ENCODE data around the gene OR7G1. TPM values are rescaled to one million over a fixed set of nuclear protein-coding genes. Genes with fewer than 3 reads are reported as not detected.

OR7G1 gene
- total RNA-seq, 1 experiment from 2014 or later: not detected

DNA sequence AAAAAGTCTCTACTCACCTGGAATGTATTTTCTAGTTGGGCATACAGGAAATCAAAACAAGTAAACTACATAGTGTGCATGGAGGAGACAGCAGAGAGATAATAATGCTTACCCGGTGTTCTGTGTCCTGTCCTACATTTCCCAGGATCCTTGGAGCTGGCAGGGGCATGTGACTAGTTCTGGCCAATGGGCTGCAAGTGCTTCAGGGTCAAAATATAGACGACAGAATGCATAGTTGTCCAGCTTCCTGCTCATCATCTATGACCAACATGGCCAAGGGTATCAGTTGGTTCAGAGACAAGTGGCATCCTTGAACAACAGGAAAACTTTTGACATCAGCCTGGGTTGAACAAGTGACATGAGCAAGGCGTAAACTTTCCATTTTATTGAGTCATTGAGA, 33.1 kb upstream of the OR7G1 start:
- intact Hi-C loops (cut with micrococcal nuclease; ENCODE audit: unreplicated experiment): no loop called here
- TF ChIP-seq, protein P1, sequence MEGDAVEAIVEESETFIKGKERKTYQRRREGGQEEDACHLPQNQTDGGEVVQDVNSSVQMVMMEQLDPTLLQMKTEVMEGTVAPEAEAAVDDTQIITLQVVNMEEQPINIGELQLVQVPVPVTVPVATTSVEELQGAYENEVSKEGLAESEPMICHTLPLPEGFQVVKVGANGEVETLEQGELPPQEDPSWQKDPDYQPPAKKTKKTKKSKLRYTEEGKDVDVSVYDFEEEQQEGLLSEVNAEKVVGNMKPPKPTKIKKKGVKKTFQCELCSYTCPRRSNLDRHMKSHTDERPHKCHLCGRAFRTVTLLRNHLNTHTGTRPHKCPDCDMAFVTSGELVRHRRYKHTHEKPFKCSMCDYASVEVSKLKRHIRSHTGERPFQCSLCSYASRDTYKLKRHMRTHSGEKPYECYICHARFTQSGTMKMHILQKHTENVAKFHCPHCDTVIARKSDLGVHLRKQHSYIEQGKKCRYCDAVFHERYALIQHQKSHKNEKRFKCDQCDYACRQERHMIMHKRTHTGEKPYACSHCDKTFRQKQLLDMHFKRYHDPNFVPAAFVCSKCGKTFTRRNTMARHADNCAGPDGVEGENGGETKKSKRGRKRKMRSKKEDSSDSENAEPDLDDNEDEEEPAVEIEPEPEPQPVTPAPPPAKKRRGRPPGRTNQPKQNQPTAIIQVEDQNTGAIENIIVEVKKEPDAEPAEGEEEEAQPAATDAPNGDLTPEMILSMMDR (IDR thresholded peaks at IDR 0.05; ENCODE audit: insufficient read depth in 1 of 2, low read depth in 1 of 2, low read length in 1 of 2, severe bottlenecking in 1 of 2, unreplicated experiment in 1 of 2): no peak
- H3K4me1 Mint-ChIP-seq (ENCODE audit: low read depth, unreplicated experiment): no peaks in the 10 kb centered on the region
- H3K4me1 ChIP-seq: no peaks in the 10 kb centered on the region
- peaks cover 75% of the 10 kb centered on the region for H3K36me3 Mint-ChIP-seq (ENCODE audit: insufficient read depth, unreplicated experiment)
- BruUV-seq (replicated peaks): no TSS peak
- H3K9me3 ChIP-seq: peaks cover 53% of the 10 kb centered on the region
- H3K27ac Mint-ChIP-seq (ENCODE audit: unreplicated experiment): no peak overlapping the region
- ChIA-PET POLR2A (no interaction called here), CTCF (no interaction called here)
- no peak overlapping the region for H3K4me3 Mint-ChIP-seq (ENCODE audit: unreplicated experiment)
- H3K4me3 ChIP-seq (ENCODE audit: low read depth, low read length): no peak overlapping the region
- H3K9me3 Mint-ChIP-seq (ENCODE audit: unreplicated experiment): peaks cover 59% of the 10 kb centered on the region
- no peaks in the 10 kb centered on the region for H3K27me3 Mint-ChIP-seq (ENCODE audit: insufficient read depth, unreplicated experiment)
- peaks cover 1% of the 10 kb centered on the region for H3K36me3 ChIP-seq (ENCODE audit: control insufficient read depth, insufficient read depth, low read length)
- DNase-seq: no peak
- no peaks in the 10 kb centered on the region for H3K27me3 ChIP-seq (replicated peaks; ENCODE audit: control insufficient read depth, insufficient read depth, low read length)

DNA sequence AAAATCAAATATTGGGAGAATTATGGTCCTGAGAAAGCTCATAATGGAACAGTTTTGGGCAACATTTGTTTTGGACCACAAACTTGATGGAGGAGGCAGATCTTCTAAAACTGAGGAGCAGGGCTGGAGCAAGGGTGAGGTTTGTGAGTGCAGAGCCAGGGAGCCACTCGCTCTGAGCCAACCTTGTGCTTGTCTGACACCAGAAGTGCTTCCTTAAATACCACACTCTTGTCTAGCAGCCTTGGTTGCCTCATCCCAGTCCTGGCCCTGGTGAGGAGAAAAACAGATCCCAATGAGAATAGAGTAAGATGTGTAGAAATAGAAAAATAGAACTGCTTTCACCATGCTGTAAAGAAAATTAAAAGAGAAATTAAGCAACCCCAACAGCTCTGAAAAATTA, 31.3 kb upstream of the OR7G1 start:
- Mint-ChIP-seq H3K27ac (ENCODE audit: unreplicated experiment) (no peak overlapping the region), H3K4me1 (ENCODE audit: low read depth, unreplicated experiment) (no peaks in the 10 kb centered on the region), H3K4me3 (ENCODE audit: unreplicated experiment) (no peak overlapping the region), H3K27me3 (ENCODE audit: insufficient read depth, unreplicated experiment) (no peaks in the 10 kb centered on the region), H3K9me3 (ENCODE audit: unreplicated experiment) (peaks cover 54% of the 10 kb centered on the region), H3K36me3 (ENCODE audit: insufficient read depth, unreplicated experiment) (peaks cover 78% of the 10 kb centered on the region)
- POLR2A ChIA-PET: no interaction called here
- CTCF ChIA-PET: no interaction called here
- no peaks in the 10 kb centered on the region for H3K27me3 ChIP-seq (replicated peaks; ENCODE audit: control insufficient read depth, insufficient read depth, low read length)
- no peaks in the 10 kb centered on the region for H3K4me1 ChIP-seq
- no peak for DNase-seq
- peaks cover 1% of the 10 kb centered on the region for H3K36me3 ChIP-seq (ENCODE audit: control insufficient read depth, insufficient read depth, low read length)
- intact Hi-C loops (cut with micrococcal nuclease; ENCODE audit: unreplicated experiment): no loop called here
- H3K4me3 ChIP-seq (ENCODE audit: low read depth, low read length): no peak overlapping the region
- BruUV-seq (replicated peaks): no TSS peak
- peaks cover 45% of the 10 kb centered on the region for H3K9me3 ChIP-seq
- TF ChIP-seq, protein P1 (IDR thresholded peaks at IDR 0.05; ENCODE audit: insufficient read depth in 1 of 2, low read depth in 1 of 2, low read length in 1 of 2, severe bottlenecking in 1 of 2, unreplicated experiment in 1 of 2): no peak

DNA sequence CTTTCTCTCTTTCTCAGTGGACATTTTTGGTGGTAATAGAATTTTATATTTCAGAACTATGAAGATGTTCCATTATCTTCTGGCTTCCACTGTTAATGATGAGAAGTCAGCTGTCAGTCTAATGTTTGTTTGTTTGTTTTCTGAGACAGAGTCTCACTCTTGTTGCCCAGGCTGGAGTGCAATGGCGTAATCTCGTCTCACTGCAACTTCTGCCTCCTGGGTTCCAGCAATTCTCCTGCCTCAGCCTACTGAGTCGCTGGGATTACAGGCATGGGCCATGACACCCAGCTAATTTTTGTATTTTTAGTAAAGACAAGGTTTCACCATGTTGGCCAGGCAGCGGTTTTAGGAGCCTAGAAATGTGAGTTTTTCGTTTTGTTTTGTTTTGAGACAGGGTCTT, 29.4 kb upstream of the OR7G1 start:
- intact Hi-C loops (cut with micrococcal nuclease; ENCODE audit: unreplicated experiment): no loop called here
- ChIA-PET POLR2A (no interaction called here), CTCF (no interaction called here)
- Histone ChIP-seq H3K4me3 (ENCODE audit: low read depth, low read length) (no peak overlapping the region), H3K9me3 (peaks cover 42% of the 10 kb centered on the region), H3K27me3 (replicated peaks; ENCODE audit: control insufficient read depth, insufficient read depth, low read length) (no peaks in the 10 kb centered on the region), H3K36me3 (ENCODE audit: control insufficient read depth, insufficient read depth, low read length) (peaks cover 1% of the 10 kb centered on the region), H3K4me1 (0 out of 2 replicates have a peak, but pooled peaks cover 7% of the 10 kb centered on the region)
- Mint-ChIP-seq H3K9me3 (ENCODE audit: unreplicated experiment) (peaks cover 39% of the 10 kb centered on the region), H3K27ac (ENCODE audit: unreplicated experiment) (no peak overlapping the region), H3K4me3 (ENCODE audit: unreplicated experiment) (no peak overlapping the region), H3K4me1 (ENCODE audit: low read depth, unreplicated experiment) (peaks cover under 1% of the 10 kb centered on the region), H3K27me3 (ENCODE audit: insufficient read depth, unreplicated experiment) (no peaks in the 10 kb centered on the region), H3K36me3 (ENCODE audit: insufficient read depth, unreplicated experiment) (peaks cover 77% of the 10 kb centered on the region)
- no TSS peak for BruUV-seq (replicated peaks)
- TF ChIP-seq, protein P1 (IDR thresholded peaks at IDR 0.05; ENCODE audit: insufficient read depth in 1 of 2, low read depth in 1 of 2, low read length in 1 of 2, severe bottlenecking in 1 of 2, unreplicated experiment in 1 of 2): no peak
- DNase-seq: no peak
